NCI-H460 (cell line): Measurements from ENCODE around the gene OR52N5. TPM values are rescaled to one million over a fixed set of nuclear protein-coding genes. Genes with fewer than 3 reads are reported as not detected.

Experiments used
- DNase-seq: peaks from one replicate; pipeline ENCODE4 v3.0.0-alpha.2; 2016; ENCODE audit warnings: low read depth; ENCODE audit errors: extremely low read depth
- total RNA-seq: library from RNA; depleted of rRNA; stranded (reverse); fragments of >200 nt; shearing (Covaris generic); gene quantifications from 2 replicates; pipeline ENCODE4 v1.2.3, GENCODE V29; 2014; rRNA removed

OR52N5 gene
- total RNA-seq, 1 experiment from 2014 or later = not detected

DNA sequence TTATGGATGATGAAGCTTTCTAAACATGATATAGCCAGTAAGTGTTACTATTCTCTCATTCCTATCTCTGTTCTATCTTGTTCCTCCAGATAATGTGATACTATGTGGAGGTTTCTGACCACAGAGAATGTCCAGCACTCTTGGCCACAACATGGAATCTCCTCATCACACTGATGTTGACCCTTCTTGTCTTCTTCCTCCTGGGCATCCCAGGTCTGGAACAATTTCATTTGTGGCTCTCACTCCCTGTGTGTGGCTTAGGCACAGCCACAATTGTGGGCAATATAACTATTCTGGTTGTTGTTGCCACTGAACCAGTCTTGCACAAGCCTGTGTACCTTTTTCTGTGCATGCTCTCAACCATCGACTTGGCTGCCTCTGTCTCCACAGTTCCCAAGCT, 56.8 kb downstream of the OR52N5 start:
- no peak for DNase-seq

Other genes starting within 250 kb of the OR52N5 start
- not detected in 2 replicates for gene OR52H1, start 234.8 kb downstream of the OR52N5 start, total RNA-seq
- gene OR52B6, start 202.5 kb downstream of the OR52N5 start, total RNA-seq = not detected in 2 replicates
- gene TRIM6, start 186.7 kb downstream of the OR52N5 start, total RNA-seq = 8.5 and 10.2 TPM in 2 replicates
- gene TRIM34, start 158.4 kb downstream of the OR52N5 start, total RNA-seq = 4.9 and 6.3 TPM in 2 replicates
- gene TRIM5, start 98.3 kb downstream of the OR52N5 start, total RNA-seq = 23.8 and 25.1 TPM in 2 replicates
- gene TRIM22, start 93.6 kb downstream of the OR52N5 start, total RNA-seq = 1.2 and 1.4 TPM in 2 replicates
- not detected in 2 replicates for gene OR56B1, start 46.9 kb downstream of the OR52N5 start, total RNA-seq
- not detected in 2 replicates for gene OR52N4, start 29.1 kb downstream of the OR52N5 start, total RNA-seq
- not detected in 2 replicates for gene OR52N1, start 7.9 kb upstream of the OR52N5 start, total RNA-seq
- gene OR52N2, start 25.6 kb upstream of the OR52N5 start, total RNA-seq = not detected in 2 replicates
- gene OR52E6, start 58.5 kb upstream of the OR52N5 start, total RNA-seq = not detected in 2 replicates
- gene OR52E8, start 74.3 kb upstream of the OR52N5 start, total RNA-seq = not detected in 2 replicates
- not detected in 2 replicates for gene OR52E4, start 97.3 kb upstream of the OR52N5 start, total RNA-seq
- gene OR52E5, start 109.9 kb upstream of the OR52N5 start, total RNA-seq = not detected in 2 replicates
- not detected in 2 replicates for gene OR56A3, start 158.9 kb upstream of the OR52N5 start, total RNA-seq
- gene OR56A5, start 185.1 kb upstream of the OR52N5 start, total RNA-seq = not detected in 2 replicates
- gene OR52L1, start 203.6 kb upstream of the OR52N5 start, total RNA-seq = not detected in 2 replicates
- gene OR56A4, start 223.6 kb upstream of the OR52N5 start, total RNA-seq = not detected in 2 replicates
- not detected in 2 replicates for gene OR56A1, start 247.4 kb upstream of the OR52N5 start, total RNA-seq